HepG2 (cell line): ENCODE data around the gene SMAP2. TPM values are rescaled to one million over a fixed set of nuclear protein-coding genes. Genes with fewer than 3 reads are reported as not detected.

ENCODE experiments used
- AFF4 ChIP-seq: sonication (generic); formaldehyde crosslinking; IDR thresholded peaks from 2 replicates; pipeline ENCODE4 v1.4.0; 2020; ENCODE audit warnings: missing genetic modification reagents
- DR1 ChIP-seq: sonication (generic); formaldehyde crosslinking; IDR thresholded peaks from 2 replicates; pipeline ENCODE4 v1.8.0; 2021; ENCODE audit warnings: mild to moderate bottlenecking, missing genetic modification reagents, inconsistent platforms
- MED1 ChIP-seq: sonication (generic); formaldehyde crosslinking; IDR thresholded peaks from 2 replicates; pipeline ENCODE4 v1.4.0; 2020; ENCODE audit warnings: missing genetic modification reagents
- MLX ChIP-seq: IDR thresholded peaks from 2 replicates; pipeline ENCODE4 v1.6.1; 2016
- PITX1 ChIP-seq: sonication (generic); formaldehyde crosslinking; IDR thresholded peaks from 2 replicates; pipeline ENCODE4 v1.5.1; 2020; ENCODE audit warnings: mild to moderate bottlenecking, missing genetic modification reagents
- PPARG ChIP-seq: conservative IDR thresholded peaks from 2 replicates; pipeline ENCODE4 v1.6.1; 2016; ENCODE audit warnings: missing biosample characterization, missing genetic modification reagents
- ZFP41 ChIP-seq: sonication (generic); formaldehyde crosslinking; IDR thresholded peaks from 2 replicates; pipeline ENCODE4 v1.4.0; 2020; ENCODE audit warnings: mild to moderate bottlenecking, missing genetic modification reagents, borderline replicate concordance
- ZNF318 ChIP-seq: sonication (generic); formaldehyde crosslinking; IDR thresholded peaks from 2 replicates; pipeline ENCODE4 v1.4.0; 2020; ENCODE audit warnings: mild to moderate bottlenecking, missing genetic modification reagents
- polyA plus RNA-seq, 8 experiments: library from polyadenylated mRNA; depleted of rRNA in 3 of 8; stranded (reverse) in 7 of 8; unstranded in 1 of 8; fragments of >200 nt; fragmentation: Illumina TruSeq in 4 of 8; extraction: Trizol in 4 of 8; gene quantifications; 2 replicates each; pipeline versions ENCODE4 v1.2.1 to v1.2.3, GENCODE V29; 2011 to 2016; ENCODE audit warnings: low read depth in 4 of 8, missing spikeins in 1 of 8, mixed read lengths in 1 of 8; ENCODE audit not compliant: insufficient read depth in 1 of 8
- total RNA-seq, 5 experiments: library from RNA; depleted of rRNA; stranded (reverse); fragments of >200 nt; fragmentation: Illumina TruSeq; extraction: Trizol; gene quantifications; 2 replicates each; pipeline ENCODE4 v1.2.3, GENCODE V29; 2016; ENCODE audit warnings: low read depth in 1 of 5
- TF ChIP-seq, protein P1 (sequence below): sonication (generic); formaldehyde crosslinking; IDR thresholded peaks from 2 replicates; pipeline ENCODE4 v1.4.0; 2020; ENCODE audit warnings: mild to moderate bottlenecking, missing genetic modification reagents
- TF ChIP-seq, protein P2 (sequence below): sonication (generic); formaldehyde crosslinking; IDR thresholded peaks from 2 replicates; pipeline ENCODE4 v1.4.0; 2020; ENCODE audit warnings: missing genetic modification reagents, borderline replicate concordance

The SMAP2 gene
- total and polyA plus RNA-seq, 2 of the 13 experiments (the other 11 are each of a cell fraction or from before 2014, with no cell fraction given) = 19.0 to 22.3 TPM

DNA sequence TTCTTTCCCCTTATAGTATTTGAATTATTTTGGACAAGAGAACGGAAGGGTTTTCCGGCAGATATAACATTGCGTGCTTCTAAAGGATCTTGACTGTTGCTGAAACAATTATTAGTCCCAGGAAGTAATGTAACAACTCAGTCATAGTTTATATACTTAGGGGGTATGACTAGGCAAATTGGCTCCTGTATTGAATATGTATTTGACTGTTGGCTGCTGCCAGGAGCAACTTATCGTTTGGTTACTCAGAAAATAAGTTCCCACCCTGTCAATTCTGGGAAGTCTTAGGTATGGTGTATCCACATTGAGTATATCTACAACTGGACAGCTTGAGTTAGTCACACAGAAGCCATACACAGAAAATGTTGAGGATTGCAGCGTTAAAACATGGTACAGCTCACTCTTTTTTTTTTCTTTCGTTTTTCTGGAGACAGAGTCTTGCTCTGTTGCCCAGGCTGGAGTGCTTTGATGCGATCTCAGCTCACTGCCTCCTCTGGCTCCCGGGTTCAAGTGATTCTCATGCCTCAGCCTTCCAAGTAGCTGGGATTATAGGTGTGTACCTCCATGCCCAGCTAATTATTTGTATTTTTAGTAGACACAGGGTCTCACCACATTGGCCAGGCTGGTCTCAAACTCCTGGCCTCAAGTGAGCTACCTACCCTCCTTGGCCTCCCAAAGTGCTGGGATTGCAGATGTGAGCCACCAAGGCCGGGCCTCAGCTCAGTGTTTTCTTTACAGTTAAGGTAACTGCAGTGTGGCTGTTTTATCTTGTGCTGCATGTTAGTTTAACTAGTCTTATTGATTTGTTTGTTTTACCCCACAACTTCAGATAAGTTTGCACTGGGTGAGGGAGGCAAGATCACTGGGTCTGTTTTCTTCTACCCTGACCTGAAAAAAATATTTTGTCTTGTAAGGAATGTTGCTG lies 10.2 kb downstream of the SMAP2 start (continued):
- TF ChIP-seq ZNF318 (no peak), PPARG (CRISPR knock-in tag) (peak; percentile 82), MLX (CRISPR knock-in tag) (peak; percentile 44; the same call in 1 of the 2 replicates), PITX1 (peak; percentile 79), AFF4 (CRISPR knock-in tag) (no peak), MED1 (CRISPR knock-in tag) (peak; percentile 80), DR1 (CRISPR knock-in tag) (no peak), ZFP41 (CRISPR knock-in tag) (no peak)
- TF ChIP-seq, protein P1, sequence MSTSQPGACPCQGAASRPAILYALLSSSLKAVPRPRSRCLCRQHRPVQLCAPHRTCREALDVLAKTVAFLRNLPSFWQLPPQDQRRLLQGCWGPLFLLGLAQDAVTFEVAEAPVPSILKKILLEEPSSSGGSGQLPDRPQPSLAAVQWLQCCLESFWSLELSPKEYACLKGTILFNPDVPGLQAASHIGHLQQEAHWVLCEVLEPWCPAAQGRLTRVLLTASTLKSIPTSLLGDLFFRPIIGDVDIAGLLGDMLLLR = no peak
- TF ChIP-seq, protein P2, sequence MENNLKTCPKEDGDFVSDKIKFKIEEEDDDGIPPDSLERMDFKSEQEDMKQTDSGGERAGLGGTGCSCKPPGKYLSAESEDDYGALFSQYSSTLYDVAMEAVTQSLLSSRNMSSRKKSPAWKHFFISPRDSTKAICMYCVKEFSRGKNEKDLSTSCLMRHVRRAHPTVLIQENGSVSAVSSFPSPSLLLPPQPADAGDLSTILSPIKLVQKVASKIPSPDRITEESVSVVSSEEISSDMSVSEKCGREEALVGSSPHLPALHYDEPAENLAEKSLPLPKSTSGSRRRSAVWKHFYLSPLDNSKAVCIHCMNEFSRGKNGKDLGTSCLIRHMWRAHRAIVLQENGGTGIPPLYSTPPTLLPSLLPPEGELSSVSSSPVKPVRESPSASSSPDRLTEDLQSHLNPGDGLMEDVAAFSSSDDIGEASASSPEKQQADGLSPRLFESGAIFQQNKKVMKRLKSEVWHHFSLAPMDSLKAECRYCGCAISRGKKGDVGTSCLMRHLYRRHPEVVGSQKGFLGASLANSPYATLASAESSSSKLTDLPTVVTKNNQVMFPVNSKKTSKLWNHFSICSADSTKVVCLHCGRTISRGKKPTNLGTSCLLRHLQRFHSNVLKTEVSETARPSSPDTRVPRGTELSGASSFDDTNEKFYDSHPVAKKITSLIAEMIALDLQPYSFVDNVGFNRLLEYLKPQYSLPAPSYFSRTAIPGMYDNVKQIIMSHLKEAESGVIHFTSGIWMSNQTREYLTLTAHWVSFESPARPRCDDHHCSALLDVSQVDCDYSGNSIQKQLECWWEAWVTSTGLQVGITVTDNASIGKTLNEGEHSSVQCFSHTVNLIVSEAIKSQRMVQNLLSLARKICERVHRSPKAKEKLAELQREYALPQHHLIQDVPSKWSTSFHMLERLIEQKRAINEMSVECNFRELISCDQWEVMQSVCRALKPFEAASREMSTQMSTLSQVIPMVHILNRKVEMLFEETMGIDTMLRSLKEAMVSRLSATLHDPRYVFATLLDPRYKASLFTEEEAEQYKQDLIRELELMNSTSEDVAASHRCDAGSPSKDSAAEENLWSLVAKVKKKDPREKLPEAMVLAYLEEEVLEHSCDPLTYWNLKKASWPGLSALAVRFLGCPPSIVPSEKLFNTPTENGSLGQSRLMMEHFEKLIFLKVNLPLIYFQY (CRISPR knock-in tag) = no peak; the same call in 1 of the 2 replicates
